HUES48 (cell line): ENCODE measurements around the gene MMAB.

Source experiments
- H3K27ac ChIP-seq: one replicate; pipeline ENCODE4 v1.7.0; 2013; ENCODE audit warnings: low read depth, low read length, inconsistent platforms
- H3K27me3 ChIP-seq: 2 replicates; pipeline ENCODE4 v1.6.1; 2013; ENCODE audit warnings: mild to moderate bottlenecking, low read length; ENCODE audit not compliant: control insufficient read depth, insufficient read depth
- H3K36me3 ChIP-seq: 2 replicates; pipeline ENCODE4 v1.6.1; 2013; ENCODE audit warnings: low read length; ENCODE audit not compliant: control insufficient read depth, insufficient read depth
- H3K4me1 ChIP-seq: 2 replicates; pipeline ENCODE4 v1.6.1; 2013; ENCODE audit warnings: mild to moderate bottlenecking, low read length; ENCODE audit not compliant: control insufficient read depth, insufficient read depth
- H3K4me3 ChIP-seq: 2 replicates; pipeline ENCODE4 v1.5.1; 2013; ENCODE audit warnings: mild to moderate bottlenecking, low read depth, low read length
- H3K9ac ChIP-seq: 2 replicates; pipeline ENCODE4 v1.6.1; 2013; ENCODE audit warnings: mild to moderate bottlenecking, low read depth, low read length, moderate library complexity
- H3K9me3 ChIP-seq: 2 replicates; pipeline ENCODE4 v1.6.1; 2013; ENCODE audit warnings: low read length; ENCODE audit not compliant: control insufficient read depth, insufficient read depth

The MMAB gene

GRCh38 chr12:109549613-109550270, 23.6 kb downstream of the MMAB start:
- Histone ChIP-seq H3K9me3 (no peaks in the 10 kb centered on the region), H3K4me3 (no peak overlapping the region), H3K27me3 (no peaks in the 10 kb centered on the region), H3K27ac (no peak overlapping the region), H3K4me1 (no peaks in the 10 kb centered on the region), H3K36me3 (no peaks in the 10 kb centered on the region), H3K9ac (no peak overlapping the region)

- H3K36me3 ChIP-seq, result no peaks in the 10 kb centered on the region
- H3K27me3 ChIP-seq, result no peaks in the 10 kb centered on the region
- no peak overlapping the region for H3K9ac ChIP-seq
- H3K9me3 ChIP-seq, result no peaks in the 10 kb centered on the region
- no peak overlapping the region for H3K4me3 ChIP-seq
- no peaks in the 10 kb centered on the region for H3K4me1 ChIP-seq
- no peak overlapping the region for H3K27ac ChIP-seq
Measured at GRCh38 chr12:109548258-109548657, 25.0 kb downstream of the MMAB start.

GRCh38 chr12:109547286-109547685, 26.0 kb downstream of the MMAB start:
- Histone ChIP-seq H3K4me3 (no peak overlapping the region), H3K27ac (no peak overlapping the region), H3K9me3 (no peaks in the 10 kb centered on the region), H3K36me3 (no peaks in the 10 kb centered on the region), H3K27me3 (no peaks in the 10 kb centered on the region), H3K9ac (no peak overlapping the region), H3K4me1 (no peaks in the 10 kb centered on the region)

- Histone ChIP-seq H3K9ac (no peak overlapping the region), H3K9me3 (no peaks in the 10 kb centered on the region), H3K27ac (no peak overlapping the region), H3K4me3 (no peak overlapping the region), H3K36me3 (no peaks in the 10 kb centered on the region), H3K27me3 (no peaks in the 10 kb centered on the region), H3K4me1 (no peaks in the 10 kb centered on the region)
Measured at GRCh38 chr12:109545826-109546225, 27.5 kb downstream of the MMAB start.

- no peaks in the 10 kb centered on the region for H3K9me3 ChIP-seq
- no peak overlapping the region for H3K27ac ChIP-seq
- H3K9ac ChIP-seq, result no peak overlapping the region
- no peaks in the 10 kb centered on the region for H3K36me3 ChIP-seq
- H3K4me3 ChIP-seq, result no peak overlapping the region
- no peaks in the 10 kb centered on the region for H3K4me1 ChIP-seq
- H3K27me3 ChIP-seq, result no peaks in the 10 kb centered on the region
Measured at GRCh38 chr12:109544955-109545531, 28.3 kb downstream of the MMAB start.

GRCh38 chr12:109542876-109543275, 30.4 kb downstream of the MMAB start:
- Histone ChIP-seq H3K36me3 (no peaks in the 10 kb centered on the region), H3K9ac (no peak overlapping the region), H3K27ac (no peak overlapping the region)

GRCh38 chr12:109542014-109542413, 31.3 kb downstream of the MMAB start:
- H3K4me3 ChIP-seq, result no peak overlapping the region
- no peaks in the 10 kb centered on the region for H3K4me1 ChIP-seq
- no peaks in the 10 kb centered on the region for H3K27me3 ChIP-seq
- H3K9ac ChIP-seq, result no peak overlapping the region
- H3K27ac ChIP-seq, result no peak overlapping the region
- no peaks in the 10 kb centered on the region for H3K36me3 ChIP-seq
- no peaks in the 10 kb centered on the region for H3K9me3 ChIP-seq

More at GRCh38 chr12:109542876-109543275, 30.4 kb downstream of the MMAB start:
- no peak overlapping the region for H3K4me3 ChIP-seq
- no peaks in the 10 kb centered on the region for H3K4me1 ChIP-seq
- H3K27me3 ChIP-seq, result no peaks in the 10 kb centered on the region
- H3K9me3 ChIP-seq, result no peaks in the 10 kb centered on the region

GRCh38 chr12:109541413-109541726, 31.9 kb downstream of the MMAB start:
- Histone ChIP-seq H3K9me3 (no peaks in the 10 kb centered on the region), H3K36me3 (no peaks in the 10 kb centered on the region), H3K27me3 (no peaks in the 10 kb centered on the region), H3K4me3 (no peak overlapping the region), H3K9ac (no peak overlapping the region), H3K4me1 (no peaks in the 10 kb centered on the region), H3K27ac (no peak overlapping the region)

GRCh38 chr12:109540526-109541412, 32.5 kb downstream of the MMAB start:
- H3K9me3 ChIP-seq, result no peaks in the 10 kb centered on the region
- H3K36me3 ChIP-seq, result no peaks in the 10 kb centered on the region
- no peak overlapping the region for H3K9ac ChIP-seq
- no peak overlapping the region for H3K4me3 ChIP-seq
- H3K27ac ChIP-seq, result no peak overlapping the region
- no peaks in the 10 kb centered on the region for H3K27me3 ChIP-seq
- H3K4me1 ChIP-seq, result no peaks in the 10 kb centered on the region

- no peaks in the 10 kb centered on the region for H3K27me3 ChIP-seq
- no peaks in the 10 kb centered on the region for H3K9me3 ChIP-seq
- 0 out of 2 replicates have a peak, but pooled peaks cover 5% of the 10 kb centered on the region for H3K36me3 ChIP-seq
- H3K27ac ChIP-seq, result no peak overlapping the region
- H3K4me3 ChIP-seq, result no peak overlapping the region
- H3K9ac ChIP-seq, result no peak overlapping the region
- H3K4me1 ChIP-seq, result no peaks in the 10 kb centered on the region
Measured at GRCh38 chr12:109539508-109539907, 33.8 kb downstream of the MMAB start.
